Colonic mucosa (tissue), 4 donors: ENCODE measurements around the gene DVL3. TPM values are rescaled to one million over a fixed set of nuclear protein-coding genes. Genes with fewer than 3 reads are reported as not detected.

Source experiments
- DNase-seq: peaks from one replicate; pipeline ENCODE4 v3.0.0-alpha.2; 2020
- H3K27ac ChIP-seq: fragments of 200-600 bp; one replicate; pipeline ENCODE4 v1.8.0; 2021
- H3K27me3 ChIP-seq: fragments of 200-600 bp; one replicate; pipeline ENCODE4 v1.8.0; 2021
- H3K36me3 ChIP-seq: fragments of 200-600 bp; one replicate; pipeline ENCODE4 v1.8.0; 2021
- H3K4me1 ChIP-seq: fragments of 200-600 bp; one replicate; pipeline ENCODE4 v1.8.0; 2021; ENCODE audit warnings: mild to moderate bottlenecking
- H3K4me3 ChIP-seq: fragments of 200-600 bp; one replicate; pipeline ENCODE4 v1.8.0; 2021
- H3K9ac ChIP-seq, 2 donors: one replicate each; pipeline ENCODE4 v1.7.0; 2013; ENCODE audit warnings: control low read depth in 2 of 2, low read depth in 2 of 2, low read length in 2 of 2
- H3K9me3 ChIP-seq: fragments of 200-600 bp; one replicate; pipeline ENCODE4 v1.8.0; 2021
- CTCF ChIP-seq: fragments of 200-600 bp; IDR thresholded peaks from one replicate; pipeline ENCODE4 v1.8.0; 2022; ENCODE audit warnings: antibody characterized with exemption, mild to moderate bottlenecking
- intact Hi-C: fragments of 100-400 bp; cut with DNase I; formaldehyde crosslinking; loops from one replicate; pipeline ENCODE4 v1.14.1; 2022
- total RNA-seq, 2 donors: library from RNA; stranded (reverse); fragmentation: NEBNext Ultra II Directional in 1 of 2; extraction: Animal tissue kit (Norgen Biotek cat#: 25700) in 1 of 2; gene quantifications; one replicate each; pipeline ENCODE4 v1.2.1, GENCODE V29; 2021
- donor health status: healthy.
- donor health status: DM: no; HTN: no; CAD: no.
- donor health status: DM: no; HTN: no; CAD: no.

DVL3 gene
- total RNA-seq, 2 donors from 2014 or later, result 60.8 to 64.6 TPM

- no peaks in the 10 kb centered on the region for H3K4me1 ChIP-seq
- H3K27ac ChIP-seq, result no peak overlapping the region
- TF ChIP-seq CTCF, result no peak
- H3K9ac ChIP-seq, result no peak overlapping the region
- DNase-seq, result no peak
- H3K36me3 ChIP-seq, result no peaks in the 10 kb centered on the region
- no peaks in the 10 kb centered on the region for H3K27me3 ChIP-seq
- intact Hi-C loops, result no loop called here
- no peaks in the 10 kb centered on the region for H3K9me3 ChIP-seq
- no peak overlapping the region for H3K4me3 ChIP-seq
These were observed 48.3 kb downstream of the DVL3 start for GRCh38 chr3:184203526-184203925.

GRCh38 chr3:184209146-184209923, 54.2 kb downstream of the DVL3 start:
- TF ChIP-seq CTCF, result no peak
- intact Hi-C loops, result no loop called here

GRCh38 chr3:184211297-184211696, 56.1 kb downstream of the DVL3 start:
- no peaks in the 10 kb centered on the region for H3K27me3 ChIP-seq

More at GRCh38 chr3:184209146-184209923, 54.2 kb downstream of the DVL3 start:
- H3K9me3 ChIP-seq, result no peaks in the 10 kb centered on the region
- H3K27ac ChIP-seq, result no peak overlapping the region
- no peak overlapping the region for H3K9ac ChIP-seq
- no peaks in the 10 kb centered on the region for H3K4me1 ChIP-seq
- no peak for DNase-seq
- no peaks in the 10 kb centered on the region for H3K36me3 ChIP-seq
- no peaks in the 10 kb centered on the region for H3K27me3 ChIP-seq
- no peak overlapping the region for H3K4me3 ChIP-seq

GRCh38 chr3:184211718-184212117, 56.5 kb downstream of the DVL3 start:
- Histone ChIP-seq H3K4me3 (no peak overlapping the region), H3K4me1 (no peaks in the 10 kb centered on the region), H3K27ac (no peak overlapping the region), H3K36me3 (no peaks in the 10 kb centered on the region), H3K9ac (no peak overlapping the region), H3K27me3 (no peaks in the 10 kb centered on the region), H3K9me3 (no peaks in the 10 kb centered on the region)
- no peak for DNase-seq
- no peak for TF ChIP-seq CTCF
- intact Hi-C loops, result no loop called here

More at GRCh38 chr3:184211297-184211696, 56.1 kb downstream of the DVL3 start:
- H3K9ac ChIP-seq, result no peak overlapping the region
- no peak overlapping the region for H3K27ac ChIP-seq
- no peaks in the 10 kb centered on the region for H3K36me3 ChIP-seq
- no peak for DNase-seq
- no peaks in the 10 kb centered on the region for H3K4me1 ChIP-seq
- intact Hi-C loops, result no loop called here
- H3K4me3 ChIP-seq, result no peak overlapping the region
- TF ChIP-seq CTCF, result no peak
- H3K9me3 ChIP-seq, result no peaks in the 10 kb centered on the region

GRCh38 chr3:184218814-184219213, 63.6 kb downstream of the DVL3 start:
- no peaks in the 10 kb centered on the region for H3K4me1 ChIP-seq
- H3K4me3 ChIP-seq, result no peak overlapping the region
- H3K36me3 ChIP-seq, result no peaks in the 10 kb centered on the region
- TF ChIP-seq CTCF, result no peak
- intact Hi-C loops, result no loop called here
- H3K27ac ChIP-seq, result no peak overlapping the region
- DNase-seq, result no peak
- no peaks in the 10 kb centered on the region for H3K27me3 ChIP-seq
- no peaks in the 10 kb centered on the region for H3K9me3 ChIP-seq
- no peak overlapping the region for H3K9ac ChIP-seq
